GF-D8 (cell line): ENCODE results near the gene FTO.
"Not testable (repeated sequence)": the region's sequence is repeated elsewhere in the genome, so short reads cannot be mapped to it uniquely, and the experiment has no call there.

Experiments used
- DNase-seq: peaks from one replicate; lab custom pipeline; 2025; lab: John Stamatoyannopoulos, UW

FTO gene

DNA sequence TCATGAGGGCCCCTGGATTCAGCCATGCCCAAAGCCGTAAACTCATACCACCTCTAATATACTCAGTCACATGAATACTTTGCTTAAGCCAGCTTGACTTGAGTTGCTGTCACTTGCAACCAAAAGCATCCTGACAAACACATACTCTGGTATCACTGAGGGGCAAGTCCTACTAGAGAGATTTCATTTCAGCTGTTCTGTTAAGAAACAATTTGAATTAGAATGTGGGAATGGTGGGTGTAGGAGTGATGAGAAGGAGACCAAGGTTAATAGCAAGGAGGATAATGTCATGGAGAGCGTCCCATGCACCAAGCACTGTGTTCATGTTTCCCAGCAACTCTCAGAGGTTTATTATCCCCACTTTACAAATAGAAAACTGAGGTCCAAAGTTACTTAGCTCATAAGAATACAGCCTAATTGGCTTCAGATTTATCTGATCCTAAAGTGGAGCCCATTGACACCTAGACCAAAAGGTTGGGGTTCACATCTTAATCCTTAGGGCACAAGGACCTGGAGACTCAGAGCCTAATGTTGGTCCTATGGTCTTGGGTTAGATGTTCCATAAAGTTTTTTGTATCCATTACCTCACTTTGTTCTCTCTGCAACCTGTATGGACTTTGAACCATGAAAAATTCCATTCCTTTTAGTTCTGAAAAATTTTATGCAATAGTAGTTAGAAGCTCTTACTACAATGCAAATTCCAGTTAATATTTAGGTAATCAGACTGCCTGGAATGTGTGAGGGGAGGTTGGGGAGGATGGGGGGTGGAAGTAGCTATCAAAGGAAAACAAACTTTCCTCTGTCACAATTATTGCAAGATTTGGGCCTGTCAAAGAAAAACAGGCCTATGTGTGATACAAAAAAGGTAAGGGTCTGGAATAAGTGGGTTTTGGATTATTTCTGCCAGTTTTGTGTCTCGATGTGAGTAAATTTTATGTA lies 476.7 kb downstream of the FTO start:
- no peak for DNase-seq

DNA sequence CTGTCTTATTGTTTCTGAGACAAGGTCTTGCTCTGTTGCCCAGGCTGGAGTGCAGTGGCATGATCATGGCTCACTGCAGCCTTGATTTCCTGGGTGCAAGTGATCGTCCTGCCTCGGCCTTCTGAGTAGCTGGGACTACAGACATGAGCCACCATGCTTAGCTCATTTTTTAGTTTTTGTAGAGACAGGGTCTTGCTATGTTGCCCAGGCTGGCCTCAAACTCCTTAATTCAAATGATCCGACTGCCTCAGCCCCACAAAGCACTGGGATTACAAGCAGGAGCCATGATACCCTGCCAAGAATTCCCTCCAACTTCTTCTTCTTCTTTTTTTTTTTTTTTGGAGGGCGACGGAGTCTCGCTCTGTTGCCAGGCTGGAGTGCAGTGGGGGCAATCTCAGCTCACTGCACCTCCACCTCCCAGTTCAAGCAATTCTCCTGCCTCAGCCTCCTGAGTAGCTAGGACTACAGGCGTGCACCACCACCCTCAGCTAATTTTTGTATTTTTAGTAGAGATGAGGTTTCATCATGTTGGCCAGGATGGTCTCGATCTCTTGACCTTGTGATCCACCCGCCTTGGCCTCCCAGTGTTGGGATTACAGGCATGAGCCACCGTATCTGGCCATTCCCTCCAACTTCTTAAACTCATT lies 477.9 kb downstream of the FTO start:
- DNase-seq: not testable (repeated sequence)

DNA sequence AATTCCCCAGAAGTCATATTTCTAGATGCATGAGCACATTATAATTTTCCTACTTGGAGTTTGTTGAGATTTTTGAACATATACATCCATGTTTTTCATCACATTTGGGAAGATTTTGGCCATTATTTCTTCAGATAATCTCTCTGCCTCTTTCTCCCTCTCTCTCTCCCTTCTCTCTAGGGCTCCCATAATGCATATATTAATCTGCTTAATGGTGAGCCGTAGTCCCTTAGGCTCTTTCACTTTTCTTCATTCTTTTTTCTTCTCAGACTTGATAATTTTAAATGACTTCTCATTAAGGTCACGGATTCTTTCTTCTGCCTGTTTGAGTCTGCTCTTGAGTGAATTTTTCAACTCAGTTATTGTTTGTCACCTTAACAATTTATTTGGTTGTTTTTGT lies 481.1 kb downstream of the FTO start:
- DNase-seq: no peak

DNA sequence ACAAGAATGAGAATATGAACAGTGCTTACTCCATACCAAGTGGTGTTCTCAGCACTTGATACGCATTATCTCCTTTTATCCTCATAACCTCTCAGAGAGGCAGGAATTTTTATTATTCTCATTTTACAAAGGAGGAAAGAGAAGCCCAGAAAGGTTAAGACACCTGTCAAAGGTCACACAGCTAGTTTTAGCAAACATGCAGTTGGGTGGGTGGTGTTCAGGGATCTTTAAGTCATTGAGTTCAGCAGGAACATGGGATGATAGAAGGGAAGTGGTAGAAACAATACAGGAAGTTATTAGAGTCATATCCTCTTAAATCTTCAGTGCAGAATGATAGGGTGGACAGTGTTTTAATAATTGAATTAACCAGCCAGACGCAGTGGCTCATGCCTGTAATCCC lies 487.2 kb downstream of the FTO start:
- DNase-seq: no peak

DNA sequence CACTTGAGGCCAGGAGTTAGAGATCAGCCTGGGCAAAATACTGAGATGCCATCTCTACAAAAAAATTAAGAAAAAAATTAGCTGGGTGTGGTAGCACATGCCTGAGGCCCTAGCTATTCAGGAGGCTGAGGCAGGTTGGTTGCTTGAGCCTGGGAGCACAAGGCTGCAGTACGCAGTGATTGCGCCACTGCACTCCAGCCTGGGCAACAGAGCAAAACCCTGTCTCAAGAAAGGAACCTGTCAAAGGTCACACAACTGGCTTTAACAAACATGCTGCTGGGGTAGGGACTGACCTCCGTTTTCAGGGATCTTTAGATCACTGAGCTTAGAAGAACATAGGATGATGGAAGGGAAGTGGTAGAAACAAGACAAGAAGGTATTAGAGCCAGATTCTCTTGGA lies 487.6 kb downstream of the FTO start:
- no peak for DNase-seq

DNA sequence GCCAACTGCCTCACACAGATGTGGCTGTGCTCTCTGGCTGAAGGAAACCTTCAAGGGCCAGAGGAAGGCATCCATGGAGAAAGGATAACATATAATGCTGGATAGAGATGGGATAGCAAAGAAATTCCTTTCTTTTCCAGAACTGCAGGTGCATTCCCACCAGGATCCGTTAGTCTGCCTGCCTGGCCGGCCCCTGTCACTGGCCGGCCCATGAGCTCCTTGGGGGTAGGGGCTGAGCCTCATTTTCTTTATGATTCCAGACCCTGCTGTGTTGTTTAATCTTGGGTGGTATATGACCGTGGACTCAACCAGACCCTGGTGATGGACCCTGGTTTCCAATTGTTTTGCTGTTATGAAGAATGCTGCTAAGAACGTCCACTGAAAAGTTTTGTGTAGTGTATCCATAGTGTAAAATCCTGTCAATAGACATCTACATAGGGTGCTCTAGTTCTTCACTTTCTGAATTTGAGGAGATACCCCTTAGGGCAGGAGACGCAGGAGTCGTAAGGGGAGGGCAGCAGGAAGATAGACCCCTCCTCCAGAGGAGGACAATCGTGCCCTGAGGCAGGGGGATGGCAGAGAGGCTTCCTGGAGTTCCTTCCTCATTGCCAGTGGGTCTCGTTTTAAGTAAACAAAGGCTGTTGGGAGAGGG lies 489.2 kb downstream of the FTO start:
- no peak for DNase-seq

DNA sequence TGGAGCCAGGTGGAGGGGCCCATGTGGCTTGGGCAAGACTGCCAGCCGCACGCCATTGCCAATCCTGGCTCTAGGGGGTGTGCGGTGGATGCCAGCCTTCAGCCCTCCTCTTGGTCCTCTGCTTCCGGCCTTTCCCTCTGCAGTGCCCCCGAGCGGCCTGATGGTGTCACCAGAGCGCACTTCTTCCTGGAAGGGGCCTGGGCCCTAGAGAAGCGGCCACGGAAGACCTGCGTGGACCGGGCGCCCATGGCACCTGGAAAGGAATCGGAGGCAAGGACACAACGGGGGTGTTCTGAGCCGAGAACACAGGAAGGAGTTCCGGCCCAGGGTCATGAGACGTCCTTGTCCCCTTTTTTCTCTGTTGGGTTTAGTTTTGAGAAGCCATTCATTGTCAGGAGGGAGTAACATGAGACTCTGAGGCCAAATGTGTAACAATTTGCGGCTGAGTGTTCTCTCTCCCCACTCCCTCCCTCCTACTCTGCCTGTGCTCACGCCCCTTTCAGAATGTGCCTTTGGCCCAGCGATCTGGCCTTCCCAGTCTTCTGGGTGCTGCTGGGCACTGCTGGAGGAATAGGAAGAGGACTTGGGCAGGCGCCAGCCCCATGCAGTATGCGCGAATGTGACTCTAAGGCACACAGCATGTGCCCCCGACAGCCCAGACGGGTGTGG lies 489.8 kb downstream of the FTO start:
- no peak for DNase-seq

DNA sequence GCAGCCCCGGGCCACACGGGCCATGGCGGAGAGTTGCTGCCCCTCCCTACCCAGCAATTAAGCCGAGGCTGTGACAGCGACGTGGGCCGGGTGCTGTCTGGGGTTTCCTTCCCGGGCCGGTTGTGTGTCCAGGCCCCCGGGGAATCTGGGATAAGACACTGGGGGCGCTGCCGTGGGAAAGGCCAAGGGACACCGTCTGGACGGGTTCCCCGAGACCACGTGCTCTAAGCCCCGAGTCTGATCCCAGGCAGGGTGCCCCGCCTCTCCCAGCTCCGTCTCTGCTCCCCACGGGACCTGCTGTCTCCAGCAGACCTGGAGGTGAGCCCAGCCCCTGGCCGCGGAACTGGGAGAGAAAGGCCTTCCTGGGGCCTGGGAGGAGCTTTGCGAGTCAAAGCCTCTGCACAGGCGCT lies 490.4 kb downstream of the FTO start:
- no peak for DNase-seq

DNA sequence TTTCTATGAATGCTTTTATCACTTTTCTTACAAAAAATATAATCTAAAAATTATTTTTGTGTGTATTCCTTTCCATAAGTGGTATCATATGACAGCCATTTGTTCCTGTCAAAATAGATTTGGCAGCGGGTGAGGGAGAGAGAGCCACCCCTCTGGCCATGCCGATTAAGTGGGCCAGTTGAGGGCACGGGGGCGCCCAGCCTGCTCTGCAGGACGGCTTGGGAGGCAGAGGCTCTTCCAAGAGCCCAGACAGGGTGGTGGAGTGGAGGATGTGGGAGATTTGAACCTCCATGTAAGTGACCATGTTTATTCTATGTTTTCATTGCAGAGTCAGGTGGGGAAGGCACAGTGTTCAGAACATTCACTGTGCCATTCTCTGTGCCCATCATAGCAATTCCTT lies 493.8 kb downstream of the FTO start:
- DNase-seq: no peak

DNA sequence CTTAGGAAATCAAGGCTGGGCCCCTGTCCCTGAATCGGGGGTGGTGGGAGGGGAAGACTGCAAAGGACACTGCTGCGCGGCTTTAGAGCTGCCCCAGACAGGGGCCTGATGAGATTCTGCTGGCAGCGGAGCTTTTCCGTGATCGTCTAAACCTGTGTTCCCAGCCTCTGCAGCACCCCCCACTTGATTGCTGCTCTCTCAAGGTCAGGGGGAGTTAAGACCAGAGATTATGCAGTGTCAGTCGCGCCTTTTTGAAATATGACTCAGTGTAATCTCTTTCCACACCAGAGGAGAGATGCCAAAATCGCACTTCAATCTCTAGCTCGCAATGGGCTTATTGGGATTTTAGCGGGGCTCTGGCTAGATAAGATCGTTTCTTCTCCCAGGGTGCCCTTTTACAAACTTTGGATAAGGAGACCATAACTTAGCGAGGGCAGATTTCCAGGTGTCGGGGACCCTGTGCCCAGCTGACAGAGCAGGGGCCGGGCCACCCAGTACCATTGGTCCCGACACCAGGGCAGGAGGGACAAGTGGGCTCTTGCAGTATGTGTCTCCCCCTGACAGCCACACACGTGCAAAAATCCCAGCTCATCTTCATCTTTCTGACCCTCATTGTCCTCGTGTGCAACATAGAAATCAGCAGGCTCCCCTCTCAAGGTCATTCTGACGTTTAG lies 495.7 kb downstream of the FTO start:
- DNase-seq: no peak

DNA sequence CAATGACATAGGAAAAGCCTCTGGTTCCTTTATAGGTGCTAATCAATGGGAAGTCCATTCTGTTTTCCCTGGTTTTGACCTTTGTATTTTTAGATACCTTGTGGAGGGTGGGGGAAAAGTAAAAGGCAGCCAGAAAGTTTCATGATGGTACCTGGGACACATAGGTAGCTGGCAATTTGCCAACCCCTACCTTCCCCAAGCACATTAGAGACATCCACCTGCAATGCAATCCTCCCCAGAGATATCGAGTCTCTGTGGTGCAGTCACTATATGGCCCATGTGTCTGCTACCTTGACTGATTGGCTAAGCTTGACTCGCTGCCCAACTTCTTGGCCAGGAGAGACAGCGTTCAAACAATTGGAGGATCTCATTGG lies 496.2 kb downstream of the FTO start:
- no peak for DNase-seq

DNA sequence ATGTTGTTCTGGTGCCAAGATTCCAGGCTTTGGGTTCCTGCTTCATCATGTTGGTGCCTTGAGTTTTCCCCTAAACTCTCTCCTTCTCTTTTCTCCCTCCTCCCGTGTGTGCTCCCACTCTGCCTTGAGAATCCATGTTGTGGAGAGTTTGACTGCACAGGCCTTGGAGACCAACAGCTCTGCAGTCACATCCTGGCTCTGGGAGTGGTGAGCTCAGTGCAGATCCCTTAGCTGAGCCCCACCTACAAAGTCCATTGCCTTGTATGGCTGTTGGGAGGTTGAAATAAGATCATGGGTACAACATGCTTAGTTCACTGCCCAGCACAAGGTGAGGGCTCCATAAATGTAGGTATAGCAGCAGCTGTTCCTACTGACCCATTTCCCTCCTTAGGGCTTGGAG lies 496.8 kb downstream of the FTO start:
- DNase-seq: no peak

DNA sequence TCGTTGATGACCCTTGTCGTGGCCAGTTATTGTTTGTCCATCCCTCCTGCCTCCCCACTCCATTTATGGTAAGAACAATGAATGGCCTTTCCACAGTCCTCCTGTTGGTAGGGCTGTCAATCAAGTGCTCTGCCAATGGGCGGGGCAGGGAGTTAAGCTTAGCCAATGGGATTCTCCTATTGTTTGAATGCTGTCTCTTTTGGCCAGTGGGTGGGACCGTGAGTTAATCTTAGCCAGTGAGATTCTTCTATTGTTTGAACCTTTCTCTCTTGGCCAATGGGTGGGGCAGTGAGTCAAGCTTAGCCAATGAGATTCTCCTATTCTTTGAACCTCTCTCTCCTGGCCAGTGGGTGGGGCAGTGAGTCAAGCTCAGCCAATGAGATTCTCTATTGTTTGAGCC lies 497.2 kb downstream of the FTO start:
- no peak for DNase-seq
